Stimulated activated CD4-positive, alpha-beta T cell treated with anti-CD3 and anti-CD28 coated beads, Interleukin-1b, Interleukin-23, amount 100 ng/mL, for 4 hours (primary cell): ENCODE data around the gene PLBD2.

Experiments used
- DNase-seq, 2 donors: peaks; one replicate each; pipeline ENCODE4 v3.0.0-alpha.2; 2020; ENCODE audit warnings: low read depth in 2 of 2

The PLBD2 gene

GRCh38 chr12:113370923-113371682, 12.7 kb downstream of the PLBD2 start:
- no peak for DNase-seq

- DNase-seq, result no peak
Measured at GRCh38 chr12:113371808-113372207, 13.4 kb downstream of the PLBD2 start.

DNA sequence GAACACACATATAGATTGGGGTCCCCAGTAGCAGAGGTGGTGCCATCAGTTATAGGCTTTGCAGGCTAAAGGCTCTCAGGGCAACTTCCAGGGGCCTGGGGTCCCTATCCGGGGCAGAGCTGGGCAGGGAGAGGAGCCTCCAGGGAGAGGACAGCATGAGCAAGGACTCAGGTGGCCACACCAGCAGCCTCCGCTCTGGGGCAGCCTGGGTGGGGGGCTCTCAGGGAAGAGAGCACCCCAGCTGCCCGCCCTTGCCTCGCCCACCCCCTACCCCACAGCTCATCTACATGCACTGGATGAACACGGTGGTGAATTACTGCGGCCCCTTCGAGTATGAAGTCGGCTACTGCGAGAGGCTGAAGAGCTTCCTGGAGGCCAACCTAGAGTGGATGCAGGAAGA, 14.0 kb downstream of the PLBD2 start:
- no peak for DNase-seq

DNA sequence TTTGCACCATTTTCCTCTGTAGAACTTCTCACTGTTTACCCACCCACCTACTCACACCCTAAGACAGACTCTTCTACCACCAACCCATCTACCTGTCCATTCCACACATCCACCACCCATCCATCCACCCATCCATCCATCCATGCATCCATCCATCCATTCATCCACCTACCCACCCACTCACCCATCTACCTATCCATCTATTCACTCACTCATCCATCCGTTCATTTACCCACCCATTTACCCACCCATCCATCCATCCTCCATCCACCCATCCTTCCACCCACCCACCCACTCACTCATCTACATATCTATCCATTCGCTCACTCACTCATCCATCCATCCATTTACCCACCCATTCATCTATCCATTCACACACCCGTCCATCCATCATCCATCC, 15.1 kb downstream of the PLBD2 start:
- no peak for DNase-seq

- no peak for DNase-seq
Measured at GRCh38 chr12:113373969-113374368, 15.6 kb downstream of the PLBD2 start.

- DNase-seq, result no peak
Measured at GRCh38 chr12:113374823-113375428, 16.5 kb downstream of the PLBD2 start.

GRCh38 chr12:113378291-113378690, 19.9 kb downstream of the PLBD2 start:
- DNase-seq, result no peak

- DNase-seq, result no peak
Measured at GRCh38 chr12:113381220-113381619, 22.8 kb downstream of the PLBD2 start.

DNA sequence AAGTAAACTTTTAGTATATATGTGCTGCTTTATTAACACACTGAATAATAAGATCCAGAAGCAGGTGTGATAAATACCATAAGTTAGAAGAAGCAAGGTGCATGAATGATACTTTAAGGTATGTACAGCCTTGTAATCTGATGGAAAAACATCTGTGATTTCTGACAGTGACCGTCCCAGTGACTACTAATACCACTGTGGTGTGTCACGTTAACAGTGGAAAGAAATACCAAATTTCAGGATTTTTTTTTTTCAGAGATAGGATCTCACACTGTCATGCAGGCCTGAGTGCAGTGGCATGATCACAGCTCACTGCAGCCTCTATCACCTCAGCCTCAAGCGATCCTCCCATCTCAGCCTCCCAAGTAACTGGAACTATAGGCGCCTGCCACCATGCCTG, 23.8 kb downstream of the PLBD2 start:
- no peak for DNase-seq

- no peak for DNase-seq
Measured at GRCh38 chr12:113384778-113385177, 26.4 kb downstream of the PLBD2 start.

GRCh38 chr12:113385282-113385882, 27.0 kb downstream of the PLBD2 start:
- DNase-seq, result no peak

DNA sequence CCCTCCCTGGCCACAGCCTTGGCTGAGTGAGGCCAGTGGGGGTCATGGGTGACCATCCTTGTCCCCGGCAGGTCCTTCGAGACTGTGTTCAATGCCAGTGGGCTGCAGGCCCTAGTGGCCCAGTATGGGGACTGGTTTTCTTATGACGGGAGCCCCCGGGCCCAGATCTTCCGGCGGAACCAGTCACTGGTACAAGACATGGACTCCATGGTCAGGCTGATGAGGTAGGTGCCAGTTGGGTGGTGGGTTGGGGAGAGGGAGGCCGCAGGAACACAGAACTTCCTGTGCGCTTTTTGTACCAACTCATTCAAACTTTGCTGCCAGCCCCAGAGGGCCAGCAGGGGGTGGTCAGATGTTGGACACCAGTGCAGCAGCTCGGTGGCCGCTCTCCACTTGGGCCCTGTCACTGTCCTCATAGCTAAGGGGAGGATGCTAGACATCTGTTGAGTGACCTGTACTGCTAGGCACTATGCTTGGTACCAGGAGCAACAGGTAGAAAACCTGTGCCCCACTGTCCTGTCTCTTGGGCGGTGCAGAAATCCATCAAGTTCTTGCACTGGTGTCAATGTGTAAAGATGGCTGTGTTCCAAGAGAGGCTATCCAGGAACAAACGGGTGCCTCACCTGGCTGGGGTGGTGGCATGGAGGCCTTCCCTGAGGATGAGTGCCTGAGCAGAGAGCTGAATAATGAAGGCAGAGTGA, 28.6 kb downstream of the PLBD2 start:
- no peak for DNase-seq

DNA sequence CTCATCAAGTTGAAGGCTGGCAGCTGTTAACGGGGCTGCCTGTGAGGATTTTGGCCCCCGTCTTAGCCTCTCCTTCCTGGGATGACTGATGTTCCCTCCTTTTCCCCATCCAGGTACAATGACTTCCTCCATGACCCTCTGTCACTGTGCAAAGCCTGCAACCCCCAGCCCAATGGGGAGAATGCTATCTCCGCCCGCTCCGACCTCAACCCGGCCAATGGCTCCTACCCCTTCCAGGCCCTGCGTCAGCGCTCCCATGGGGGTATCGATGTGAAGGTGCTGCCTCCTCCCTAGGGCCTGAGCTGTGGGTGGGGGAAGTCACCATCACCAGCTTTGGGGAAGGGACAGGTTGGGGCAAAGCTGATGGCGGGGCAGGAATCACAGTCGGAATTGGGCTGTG, 29.2 kb downstream of the PLBD2 start:
- no peak for DNase-seq

DNA sequence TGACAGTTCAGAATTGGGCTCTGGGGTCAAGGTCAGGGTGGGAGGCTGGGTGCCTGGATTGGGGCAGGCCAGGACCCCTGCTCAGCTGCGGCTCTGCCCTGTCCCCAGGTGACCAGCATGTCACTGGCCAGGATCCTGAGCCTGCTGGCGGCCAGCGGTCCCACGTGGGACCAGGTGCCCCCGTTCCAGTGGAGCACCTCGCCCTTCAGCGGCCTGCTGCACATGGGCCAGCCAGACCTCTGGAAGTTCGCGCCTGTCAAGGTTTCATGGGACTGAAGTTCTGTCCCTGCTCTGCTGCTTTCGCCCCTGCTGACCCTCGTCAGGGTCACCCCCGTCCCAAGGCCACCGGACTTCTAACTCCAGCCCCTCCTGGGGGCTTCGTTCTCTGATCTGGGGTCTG, 30.0 kb downstream of the PLBD2 start:
- no peak for DNase-seq

GRCh38 chr12:113390064-113391043, 32.0 kb downstream of the PLBD2 start:
- DNase-seq, result no peak

DNA sequence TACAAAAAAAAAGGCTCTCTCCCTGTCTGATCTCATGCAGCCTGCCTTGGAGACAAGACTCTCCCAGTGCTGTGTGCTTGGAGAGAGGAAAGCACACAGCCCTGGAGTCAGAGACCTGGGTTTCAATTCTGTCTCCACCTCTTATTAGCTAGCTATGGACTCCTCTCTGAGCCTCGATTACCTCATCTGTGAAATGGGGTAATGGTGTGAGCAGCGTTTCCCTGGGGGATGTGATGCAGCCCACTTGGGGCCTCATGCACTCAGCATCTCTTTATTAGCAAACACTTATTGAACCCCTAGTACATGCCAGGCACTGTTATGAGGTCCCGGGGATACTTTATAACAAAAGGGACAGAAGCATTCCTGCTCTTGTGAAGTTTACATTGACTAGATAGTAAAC, 32.8 kb downstream of the PLBD2 start:
- DNase-seq, result no peak

GRCh38 chr12:113391650-113392337, 33.4 kb downstream of the PLBD2 start:
- DNase-seq, result no peak

GRCh38 chr12:113392520-113392919, 34.1 kb downstream of the PLBD2 start:
- DNase-seq, result no peak

DNA sequence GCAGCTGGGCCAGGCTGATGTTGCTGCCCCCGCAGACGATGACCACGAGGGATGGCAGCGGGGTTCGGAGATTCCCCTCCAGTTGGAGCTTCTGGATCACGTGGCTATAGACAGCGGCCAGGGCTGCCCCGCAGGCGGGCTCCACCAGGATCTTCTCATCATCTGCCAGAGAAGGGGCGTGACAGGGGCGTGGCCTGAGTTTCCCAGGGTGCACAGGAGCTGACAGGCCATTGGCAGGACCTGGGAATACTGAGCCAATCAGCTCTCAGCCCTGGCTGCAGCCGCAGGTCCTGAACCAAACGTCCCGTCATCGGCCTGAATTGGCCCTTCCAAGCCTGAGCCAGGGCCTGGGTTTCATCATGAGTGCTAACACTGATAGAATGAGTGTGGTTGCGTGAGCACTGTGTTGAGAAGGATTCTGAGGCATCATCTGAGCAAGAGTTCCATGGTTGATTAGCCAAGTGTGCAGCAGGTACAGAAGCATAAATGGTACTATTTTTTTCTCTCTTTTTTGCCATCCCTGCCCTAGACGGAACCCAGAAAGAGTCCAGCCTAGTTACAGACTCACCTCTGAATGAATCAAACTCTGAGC, 34.7 kb downstream of the PLBD2 start:
- DNase-seq, result no peak

DNA sequence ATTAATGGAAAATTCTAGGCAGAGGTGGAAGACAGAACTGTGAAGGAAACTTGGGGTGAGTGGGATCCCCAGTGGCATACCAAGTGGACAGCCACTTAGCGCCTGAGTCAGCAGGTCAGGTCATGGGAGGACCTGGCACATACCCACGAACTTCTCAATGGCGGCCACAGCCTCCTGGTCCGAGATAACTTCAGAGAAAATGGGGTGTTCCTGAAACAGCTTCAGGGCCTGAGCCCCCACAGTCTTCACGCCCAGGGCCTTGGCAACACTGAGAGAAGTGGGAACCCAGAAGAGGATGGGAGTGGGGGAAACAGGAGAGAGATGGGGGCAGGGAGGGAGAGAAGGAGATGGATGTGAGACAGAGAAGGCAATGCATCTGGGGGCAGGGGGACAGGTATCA, 35.4 kb downstream of the PLBD2 start:
- no peak for DNase-seq
